ENCODE measurements around the gene LMAN1.

The LMAN1 gene

DNA sequence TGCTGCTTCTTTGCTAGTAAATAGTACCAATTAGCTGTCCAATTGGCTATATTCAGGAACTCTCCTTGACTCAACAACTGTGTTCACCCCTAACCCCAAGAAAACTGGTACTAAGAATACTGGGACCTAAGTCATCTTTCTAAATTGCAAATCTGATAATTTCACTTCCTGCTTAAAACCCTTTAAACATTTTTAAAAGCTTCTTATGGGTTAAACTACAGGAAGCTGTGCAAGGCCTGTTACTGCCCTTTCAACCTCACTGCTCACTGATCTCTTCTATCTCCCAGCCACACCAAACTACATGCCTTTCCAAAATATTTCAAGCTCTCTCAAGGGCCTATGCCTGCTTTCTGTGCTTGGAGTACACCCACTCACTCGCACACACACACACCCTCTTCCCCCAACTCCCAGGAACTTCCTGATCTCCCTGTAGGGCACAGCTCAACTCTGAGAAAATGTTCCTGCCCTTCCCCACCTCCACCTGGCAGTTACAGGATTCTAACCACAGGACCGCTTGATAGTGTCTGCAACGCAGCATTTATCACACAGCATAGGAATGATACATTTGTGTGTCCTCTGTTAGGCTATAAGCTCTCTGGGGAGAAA, 6.7 kb downstream of the LMAN1 start:
- H3K36me3 ChIP-seq: peaks cover 54 to 88% (median 56%) of the 10 kb centered on the region in 3 donors
- intact Hi-C loops (cut with DNase I; ENCODE audit: low total_unique reads): no loop called here
- no peak overlapping the region for H3K4me3 ChIP-seq
- no peaks in the 10 kb centered on the region for H3K27me3 ChIP-seq
- TF ChIP-seq, protein P1, sequence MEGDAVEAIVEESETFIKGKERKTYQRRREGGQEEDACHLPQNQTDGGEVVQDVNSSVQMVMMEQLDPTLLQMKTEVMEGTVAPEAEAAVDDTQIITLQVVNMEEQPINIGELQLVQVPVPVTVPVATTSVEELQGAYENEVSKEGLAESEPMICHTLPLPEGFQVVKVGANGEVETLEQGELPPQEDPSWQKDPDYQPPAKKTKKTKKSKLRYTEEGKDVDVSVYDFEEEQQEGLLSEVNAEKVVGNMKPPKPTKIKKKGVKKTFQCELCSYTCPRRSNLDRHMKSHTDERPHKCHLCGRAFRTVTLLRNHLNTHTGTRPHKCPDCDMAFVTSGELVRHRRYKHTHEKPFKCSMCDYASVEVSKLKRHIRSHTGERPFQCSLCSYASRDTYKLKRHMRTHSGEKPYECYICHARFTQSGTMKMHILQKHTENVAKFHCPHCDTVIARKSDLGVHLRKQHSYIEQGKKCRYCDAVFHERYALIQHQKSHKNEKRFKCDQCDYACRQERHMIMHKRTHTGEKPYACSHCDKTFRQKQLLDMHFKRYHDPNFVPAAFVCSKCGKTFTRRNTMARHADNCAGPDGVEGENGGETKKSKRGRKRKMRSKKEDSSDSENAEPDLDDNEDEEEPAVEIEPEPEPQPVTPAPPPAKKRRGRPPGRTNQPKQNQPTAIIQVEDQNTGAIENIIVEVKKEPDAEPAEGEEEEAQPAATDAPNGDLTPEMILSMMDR (IDR thresholded peaks at IDR 0.05): no peak
- no peak for DNase-seq
- no peak overlapping the region for H3K27ac ChIP-seq
- peaks cover 0 to 6% (median 2%) of the 10 kb centered on the region in 4 donors for H3K4me1 ChIP-seq
- H3K9me3 ChIP-seq: no peaks in the 10 kb centered on the region

DNA sequence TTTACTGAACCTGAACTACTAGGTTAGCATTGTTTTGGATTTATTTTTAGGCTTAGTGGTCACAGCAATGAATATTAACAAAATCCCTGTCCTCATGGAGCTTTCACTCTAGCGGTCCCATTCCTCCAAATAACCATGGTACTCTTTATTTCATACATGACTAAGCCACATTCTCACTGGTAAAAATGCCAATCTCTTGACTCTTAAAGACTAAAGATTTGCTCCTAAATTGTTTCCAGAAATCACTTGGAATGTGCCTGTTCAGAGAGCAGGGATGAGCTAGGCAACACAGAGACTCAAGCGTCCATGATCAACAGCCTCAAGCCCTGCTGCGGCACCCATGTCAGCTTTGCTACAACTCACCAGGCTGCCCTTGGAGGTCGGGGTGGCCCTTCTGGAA, 13.5 kb downstream of the LMAN1 start:
- H3K9me3 ChIP-seq: no peaks in the 10 kb centered on the region
- intact Hi-C loops (cut with DNase I; ENCODE audit: low total_unique reads): no loop called here
- no peak overlapping the region for H3K27ac ChIP-seq
- no peaks in the 10 kb centered on the region for H3K4me1 ChIP-seq
- no peak overlapping the region for H3K4me3 ChIP-seq
- H3K36me3 ChIP-seq: peaks cover 76 to 95% (median 87%) of the 10 kb centered on the region in 3 donors
- no peak for DNase-seq
- TF ChIP-seq, protein P1 (IDR thresholded peaks at IDR 0.05): no peak
- no peaks in the 10 kb centered on the region for H3K27me3 ChIP-seq

DNA sequence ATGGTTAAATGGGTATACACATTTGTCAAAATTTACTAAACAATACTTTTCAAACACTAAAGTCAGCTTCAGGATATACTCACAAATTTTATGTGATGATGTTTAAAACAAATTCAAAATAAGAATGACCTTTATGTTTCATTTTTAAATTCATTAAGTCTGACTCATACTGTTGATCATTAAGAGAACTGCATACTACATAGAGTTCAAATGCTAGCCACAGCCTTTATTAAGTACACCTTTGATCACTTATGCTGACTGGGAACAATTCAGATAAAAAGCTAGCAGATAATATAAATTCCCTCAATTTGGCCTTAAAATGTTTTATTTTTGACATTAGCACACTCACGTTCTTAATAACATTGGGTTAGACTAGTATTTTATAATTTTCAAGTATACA, 14.1 kb downstream of the LMAN1 start:
- H3K36me3 ChIP-seq: peaks cover 78 to 96% (median 87%) of the 10 kb centered on the region in 3 donors
- intact Hi-C loops (cut with DNase I; ENCODE audit: low total_unique reads): no loop called here
- no peaks in the 10 kb centered on the region for H3K27me3 ChIP-seq
- TF ChIP-seq, protein P1 (IDR thresholded peaks at IDR 0.05): no peak
- DNase-seq: no peak
- H3K9me3 ChIP-seq: peaks cover 0 to 5% (median 4%) of the 10 kb centered on the region in 3 donors
- no peak overlapping the region for H3K4me3 ChIP-seq
- H3K4me1 ChIP-seq: no peaks in the 10 kb centered on the region
- H3K27ac ChIP-seq: no peak overlapping the region

DNA sequence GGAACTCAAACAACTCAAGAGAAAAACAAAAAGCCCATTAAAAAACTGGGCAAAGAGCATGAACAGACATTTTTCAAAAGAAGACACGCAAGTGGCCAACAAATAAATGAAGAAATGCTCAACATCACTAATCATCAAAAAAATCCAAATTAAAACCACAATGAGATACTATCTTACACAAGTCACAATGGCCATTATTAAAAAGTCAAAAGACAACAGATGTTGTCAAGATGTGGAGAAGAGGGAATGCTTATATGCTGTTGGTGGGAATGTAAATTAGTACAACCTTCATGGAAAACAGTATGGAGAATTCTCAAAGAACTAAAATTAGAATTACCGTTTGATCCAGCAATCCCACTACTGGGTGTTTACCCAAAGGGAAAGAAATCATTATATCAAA, 15.1 kb downstream of the LMAN1 start:
- Histone ChIP-seq H3K9me3 (peaks cover 0 to 6% (median 4%) of the 10 kb centered on the region in 3 donors), H3K27me3 (no peaks in the 10 kb centered on the region), H3K4me1 (no peaks in the 10 kb centered on the region), H3K4me3 (no peak overlapping the region), H3K27ac (no peak overlapping the region), H3K36me3 (peaks cover 80 to 97% (median 92%) of the 10 kb centered on the region in 3 donors)
- intact Hi-C loops (cut with DNase I; ENCODE audit: low total_unique reads): no loop called here
- DNase-seq: no peak
- TF ChIP-seq, protein P1 (IDR thresholded peaks at IDR 0.05): no peak

DNA sequence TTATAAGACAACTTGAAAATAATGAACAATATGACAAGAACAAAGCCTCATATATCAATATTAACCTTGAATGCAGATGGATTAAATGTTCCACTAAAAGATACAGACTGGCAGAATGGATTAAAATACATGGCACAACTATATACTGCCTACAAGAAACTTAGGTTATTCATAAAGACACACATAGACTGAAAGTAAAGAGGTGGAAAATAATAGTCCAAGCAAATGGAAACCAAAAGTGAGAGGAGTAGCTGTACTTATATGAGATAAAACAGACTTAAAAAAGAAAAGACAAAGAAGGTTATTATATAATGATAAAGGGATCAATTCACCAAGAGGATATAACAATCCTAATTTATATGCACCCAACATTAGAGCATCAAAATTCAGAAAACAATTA, 18.2 kb downstream of the LMAN1 start:
- H3K9me3 ChIP-seq: peaks cover 0 to 6% (median 4%) of the 10 kb centered on the region in 3 donors
- DNase-seq: no peak
- no peaks in the 10 kb centered on the region for H3K4me1 ChIP-seq
- H3K36me3 ChIP-seq: peaks cover 76 to 96% (median 93%) of the 10 kb centered on the region in 3 donors
- TF ChIP-seq, protein P1 (IDR thresholded peaks at IDR 0.05): no peak
- H3K4me3 ChIP-seq: no peak overlapping the region
- H3K27me3 ChIP-seq: no peaks in the 10 kb centered on the region
- H3K27ac ChIP-seq: no peak overlapping the region
- intact Hi-C loops (cut with DNase I; ENCODE audit: low total_unique reads): no loop called here
